GM21390 (cell line): ENCODE data around the gene FGFRL1.

Experiments used
- ATAC-seq: cut with Tn5 transposase; IDR thresholded peaks from one replicate; pipeline ENCODE4 v1.9.1; 2021; ENCODE audit not compliant: unreplicated experiment

FGFRL1 gene

GRCh38 chr4:1062419-1062818 is 51.0 kb downstream of the FGFRL1 start:
- no peak for ATAC-seq

- ATAC-seq = no peak
Measured at GRCh38 chr4:1065732-1066131, 54.3 kb downstream of the FGFRL1 start.

- ATAC-seq = no peak
Measured at GRCh38 chr4:1069394-1069793, 58.0 kb downstream of the FGFRL1 start.

GRCh38 chr4:1072830-1073446 is 61.5 kb downstream of the FGFRL1 start:
- no peak for ATAC-seq

GRCh38 chr4:1074077-1074476 is 62.7 kb downstream of the FGFRL1 start:
- ATAC-seq = no peak

GRCh38 chr4:1075225-1075624 is 63.8 kb downstream of the FGFRL1 start:
- ATAC-seq = no peak

GRCh38 chr4:1075809-1076699 is 64.6 kb downstream of the FGFRL1 start:
- ATAC-seq = no peak
